GM18909 (cell line): Measurements from ENCODE around the gene ADORA2B.
"Not testable (repeated sequence)": the region's sequence is repeated elsewhere in the genome, so short reads cannot be mapped to it uniquely, and the experiment has no call there.

Source experiments
- ATAC-seq: cut with Tn5 transposase; IDR thresholded peaks from one replicate; pipeline ENCODE4 v1.9.1; 2021; ENCODE audit warnings: mild to moderate bottlenecking; ENCODE audit not compliant: unreplicated experiment, poor library complexity

ADORA2B gene

DNA sequence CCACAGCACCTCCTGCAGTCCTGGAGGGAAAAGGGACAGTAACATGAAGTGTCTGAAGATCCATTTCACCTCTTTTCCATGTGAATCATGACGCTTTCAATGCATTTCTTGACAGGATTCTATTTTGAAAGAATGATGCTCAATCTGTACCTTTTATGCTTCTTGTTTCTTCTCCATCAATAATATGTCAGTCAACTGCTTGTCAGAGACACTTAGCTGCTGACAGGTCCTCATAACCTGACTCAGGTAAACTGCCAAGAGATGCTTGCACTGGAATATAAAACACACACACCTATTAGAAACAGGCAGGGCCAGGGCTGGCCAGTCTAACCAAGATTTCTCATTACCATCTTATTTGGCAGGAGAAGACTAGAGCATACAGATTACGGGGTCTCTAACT lies 33.0 kb downstream of the ADORA2B start:
- ATAC-seq: no peak

DNA sequence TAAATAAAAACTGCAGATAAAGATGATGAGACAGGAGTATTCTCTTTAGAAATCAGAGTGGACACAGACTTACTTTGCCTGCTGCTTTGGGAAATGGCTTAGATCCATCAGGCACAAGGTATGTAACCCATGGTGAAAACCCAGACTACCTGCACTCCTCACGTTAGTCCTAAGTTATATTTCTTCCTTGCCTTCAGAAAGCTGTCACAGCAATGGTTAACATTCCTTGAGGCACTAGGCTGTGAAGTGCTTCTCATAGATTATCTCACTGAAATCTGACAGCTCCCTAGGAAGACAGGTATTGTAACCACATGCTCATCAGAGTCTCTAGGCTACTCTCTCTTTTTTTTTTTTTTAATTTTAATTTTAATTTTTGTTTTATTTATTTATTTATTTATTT lies 33.7 kb downstream of the ADORA2B start:
- no peak for ATAC-seq

DNA sequence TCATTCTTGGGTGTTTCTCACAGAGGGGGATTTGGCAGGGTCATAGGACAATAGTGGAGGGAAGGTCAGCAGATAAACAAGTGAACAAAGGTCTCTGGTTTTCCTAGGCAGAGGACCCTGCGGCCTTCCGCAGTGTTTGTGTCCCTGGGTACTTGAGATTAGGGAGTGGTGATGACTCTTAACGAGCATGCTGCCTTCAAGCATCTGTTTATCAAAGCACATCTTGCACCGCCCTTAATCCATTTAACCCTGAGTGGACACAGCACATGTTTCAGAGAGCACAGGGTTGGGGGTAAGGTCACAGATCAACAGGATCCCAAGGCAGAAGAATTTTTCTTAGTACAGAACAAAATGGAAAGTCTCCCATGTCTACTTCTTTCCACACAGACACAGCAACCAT lies 34.1 kb downstream of the ADORA2B start:
- not testable (repeated sequence) for ATAC-seq

DNA sequence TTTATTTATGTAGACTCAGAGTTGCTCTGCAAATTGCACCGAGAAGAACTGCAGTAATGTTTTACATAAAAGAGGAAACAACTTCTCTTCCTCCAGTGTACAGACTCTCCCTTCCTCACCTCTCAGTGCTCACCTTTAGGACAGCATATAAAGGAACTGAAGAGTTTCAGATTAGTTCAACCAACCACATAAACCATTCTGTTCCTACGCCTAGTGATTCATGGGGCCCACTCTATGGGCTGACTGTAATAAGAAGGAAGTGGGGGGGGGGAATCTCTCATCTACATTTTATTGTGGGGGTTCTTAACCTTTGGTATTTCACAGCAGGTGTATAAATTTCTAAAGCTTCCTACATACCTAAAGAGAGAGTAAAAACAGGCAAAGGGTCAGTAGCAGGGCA lies 36.3 kb downstream of the ADORA2B start:
- ATAC-seq: peak; percentile 76

DNA sequence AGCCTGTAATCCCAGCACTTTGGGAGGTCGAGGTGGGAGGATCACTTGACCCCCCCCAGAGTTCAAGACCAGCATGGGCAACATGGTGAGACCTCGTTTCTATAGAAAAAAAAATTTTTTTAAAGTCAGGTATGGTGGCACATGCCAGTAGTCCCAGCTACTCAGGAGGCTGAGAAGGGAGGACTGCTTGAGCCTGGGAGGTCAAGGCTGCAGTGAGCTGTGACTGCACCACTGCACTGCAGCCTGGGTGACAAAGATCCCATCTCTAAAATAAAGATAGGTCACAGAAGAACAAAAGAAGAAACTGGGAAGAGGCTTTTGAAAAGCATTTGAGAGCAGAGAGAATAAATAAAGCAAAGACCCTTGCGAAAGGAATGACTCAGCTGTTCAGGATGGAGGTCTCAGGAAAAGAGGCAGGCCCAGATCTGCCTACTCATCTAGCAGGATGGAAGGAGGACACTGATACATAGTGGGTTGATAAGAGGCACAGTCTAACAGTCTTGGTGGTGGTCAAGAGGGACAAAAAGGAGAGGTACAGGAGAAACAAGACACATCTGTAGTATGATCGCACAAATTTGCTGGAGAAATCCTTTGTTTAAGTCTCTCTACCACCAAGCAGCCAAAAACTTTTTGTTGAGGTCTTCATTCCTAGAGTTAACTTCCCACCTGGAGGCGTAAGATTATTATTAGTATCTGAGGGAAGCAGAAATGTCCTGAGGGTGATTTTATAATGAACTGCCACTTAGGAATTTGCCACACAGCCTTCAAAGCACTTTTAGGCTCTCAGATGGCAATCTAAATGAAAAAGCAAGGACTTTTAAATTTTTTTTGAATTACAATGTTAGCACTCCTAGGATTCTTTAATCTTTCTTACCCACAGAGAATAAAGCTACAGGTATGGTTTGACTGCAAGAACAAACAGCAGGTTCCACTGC lies 37.0 kb downstream of the ADORA2B start:
- no peak for ATAC-seq

DNA sequence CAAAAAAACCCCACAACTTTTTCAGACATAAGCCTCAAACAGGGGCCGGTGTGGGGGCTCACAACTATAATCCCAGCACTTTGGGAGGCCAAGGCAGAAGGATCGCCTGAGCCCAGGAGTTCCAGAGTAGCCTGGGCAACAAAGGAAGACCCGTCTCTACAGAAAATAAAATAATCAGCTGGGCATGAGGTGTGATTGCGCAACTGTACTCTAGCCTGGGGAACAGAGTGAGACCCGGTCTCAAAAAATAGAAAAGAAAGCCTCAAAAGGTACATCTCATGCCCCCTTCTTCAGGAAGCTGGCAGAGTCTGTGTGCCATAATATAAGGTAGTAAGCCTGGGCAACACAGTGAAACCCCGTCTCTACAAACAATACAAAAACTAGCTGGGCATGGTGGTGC lies 51.4 kb downstream of the ADORA2B start:
- ATAC-seq: no peak

DNA sequence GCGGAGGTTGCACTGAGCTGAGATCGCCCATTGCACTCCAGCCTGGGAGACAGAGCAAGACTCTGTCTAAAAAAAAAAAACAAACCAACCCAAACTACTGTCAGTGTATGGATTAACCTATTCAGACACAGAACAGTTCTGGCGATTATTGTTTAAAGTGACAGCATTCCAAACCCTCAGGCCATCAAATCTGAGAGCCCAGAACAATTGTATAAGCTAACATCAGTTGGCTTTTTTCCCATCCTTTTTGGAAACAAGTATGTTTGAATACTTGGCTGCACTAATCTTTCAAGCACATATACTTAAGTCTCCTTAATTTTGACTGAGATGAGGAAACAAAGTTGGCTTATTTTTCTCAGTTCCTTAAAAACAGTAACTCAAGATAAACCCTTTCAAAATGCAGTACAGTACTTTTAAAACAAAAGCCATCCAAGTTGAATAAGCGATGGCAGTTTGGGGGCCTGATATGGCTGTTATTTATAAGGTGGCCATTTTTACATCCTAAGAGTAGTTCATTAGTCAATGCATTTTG lies 53.2 kb downstream of the ADORA2B start:
- no peak for ATAC-seq

DNA sequence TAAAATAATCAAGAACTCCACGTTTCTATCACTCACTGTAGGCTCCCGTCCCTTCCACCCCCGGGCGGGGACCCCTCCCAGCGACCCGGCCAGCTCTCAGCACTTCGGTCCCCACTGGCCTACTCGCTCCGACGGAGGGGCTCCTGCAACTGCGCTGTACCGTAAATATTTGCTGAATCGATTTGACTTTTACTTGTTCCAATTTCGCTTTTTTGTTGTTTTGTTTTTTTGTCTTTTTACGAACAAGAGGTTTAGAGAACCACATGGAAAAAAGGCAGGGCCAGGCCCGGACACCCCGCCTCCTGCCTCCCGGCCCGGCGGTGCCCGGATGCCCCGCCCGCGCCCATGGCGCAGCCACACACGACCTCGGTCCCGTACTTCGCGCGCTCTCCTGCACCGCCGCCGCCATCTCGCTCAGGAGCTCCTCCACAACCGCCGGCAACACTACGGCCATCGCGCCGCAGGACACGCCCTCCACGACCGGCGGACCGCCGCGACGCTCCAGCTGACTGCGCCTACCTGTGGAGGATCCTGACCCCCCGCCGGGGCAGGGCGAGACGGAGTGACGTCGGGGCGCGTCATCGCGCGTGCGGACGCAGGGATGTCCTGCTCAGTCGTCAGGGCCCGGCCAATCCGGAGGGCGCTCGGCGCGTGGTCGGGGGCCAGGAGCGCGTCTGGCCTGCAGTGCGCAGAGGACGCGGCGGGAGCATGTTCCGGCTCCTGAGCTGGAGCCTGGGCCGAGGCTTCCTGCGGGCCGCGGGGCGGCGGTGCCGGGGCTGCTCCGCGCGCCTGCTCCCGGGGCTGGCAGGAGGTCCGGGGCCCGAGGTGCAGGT lies 54.4 kb downstream of the ADORA2B start, which contains the start of the genes TTC19 and ZSWIM7:
Gene TTC19, plus strand, starts transcription at position 684 of the 833 bp plus-strand sequence. Its CDS starts 25 bp downstream, at position 709.
Gene ZSWIM7, minus strand, starts transcription at position 564 of the 833 bp plus-strand sequence. Its CDS starts 110 bp downstream, at position 454.
- peak; percentile 95 for ATAC-seq

DNA sequence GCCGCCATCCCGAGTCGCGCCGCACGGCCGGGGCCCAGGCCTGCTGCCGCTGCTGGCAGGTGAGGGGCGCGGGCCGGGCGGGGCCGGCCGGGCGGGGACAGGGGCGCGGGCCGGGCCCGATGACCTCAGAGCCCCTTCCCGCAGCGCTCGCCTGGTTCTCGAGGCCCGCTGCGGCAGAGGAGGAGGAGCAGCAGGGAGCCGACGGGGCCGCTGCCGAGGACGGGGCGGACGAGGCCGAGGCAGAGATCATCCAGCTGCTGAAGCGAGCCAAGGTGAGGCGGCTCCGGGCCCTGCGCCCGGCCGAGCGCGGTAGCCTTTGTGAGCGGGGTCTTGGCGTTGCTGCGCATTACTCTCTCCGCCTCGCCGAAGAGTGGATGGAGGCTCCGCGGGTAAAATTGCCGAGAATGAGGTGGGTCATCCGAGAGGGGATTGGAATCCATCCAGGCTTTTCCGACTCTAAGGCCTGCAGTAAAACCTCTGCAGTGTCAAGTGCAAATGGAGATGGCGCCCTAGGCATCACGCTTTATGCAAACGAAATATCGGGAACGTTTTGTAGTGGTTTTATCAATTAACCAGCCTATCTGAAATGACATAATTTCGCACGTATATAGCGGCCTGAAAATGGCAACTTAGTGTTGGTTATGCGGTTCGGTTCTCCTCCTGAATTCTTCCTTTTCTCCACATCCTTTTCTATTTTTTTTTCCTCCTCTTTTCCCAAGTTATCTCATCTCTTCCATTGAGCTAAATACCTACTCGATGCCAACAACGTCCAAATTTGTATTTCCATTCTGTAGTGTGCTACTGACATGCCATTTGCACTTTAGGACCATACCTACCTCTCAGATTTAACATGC lies 55.3 kb downstream of the ADORA2B start:
- peak; percentile 46 for ATAC-seq

DNA sequence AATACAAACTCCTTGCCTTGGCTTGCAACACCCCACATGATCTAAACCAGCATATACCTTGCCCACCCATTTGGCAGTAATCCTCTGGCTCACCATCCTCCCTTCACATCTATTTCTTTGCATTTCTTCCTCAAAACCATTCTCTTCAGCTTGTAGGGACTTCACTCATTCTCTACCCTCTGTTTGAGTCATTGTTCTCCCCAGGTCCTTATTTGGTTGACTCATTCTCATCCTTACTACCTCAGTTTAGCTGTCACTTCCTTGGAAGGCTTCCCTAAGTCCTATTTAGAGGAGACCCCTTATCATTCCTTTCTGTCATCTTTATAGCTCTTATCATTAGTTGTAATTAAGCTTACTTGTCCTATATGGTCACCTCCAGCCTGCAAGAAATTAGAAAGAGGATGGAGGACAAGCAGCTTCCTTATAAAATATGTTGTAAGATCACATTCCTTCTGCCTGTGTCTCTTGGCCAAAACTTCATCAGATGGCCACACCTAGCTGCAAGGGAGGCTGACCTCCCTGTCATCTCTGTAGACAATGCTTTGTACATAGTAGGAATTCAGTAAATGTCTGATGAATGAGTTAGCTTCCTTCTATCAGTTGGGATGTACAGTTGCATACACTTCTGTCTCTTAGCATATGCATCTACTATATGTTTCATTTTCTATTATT lies 56.4 kb downstream of the ADORA2B start:
- no peak for ATAC-seq

DNA sequence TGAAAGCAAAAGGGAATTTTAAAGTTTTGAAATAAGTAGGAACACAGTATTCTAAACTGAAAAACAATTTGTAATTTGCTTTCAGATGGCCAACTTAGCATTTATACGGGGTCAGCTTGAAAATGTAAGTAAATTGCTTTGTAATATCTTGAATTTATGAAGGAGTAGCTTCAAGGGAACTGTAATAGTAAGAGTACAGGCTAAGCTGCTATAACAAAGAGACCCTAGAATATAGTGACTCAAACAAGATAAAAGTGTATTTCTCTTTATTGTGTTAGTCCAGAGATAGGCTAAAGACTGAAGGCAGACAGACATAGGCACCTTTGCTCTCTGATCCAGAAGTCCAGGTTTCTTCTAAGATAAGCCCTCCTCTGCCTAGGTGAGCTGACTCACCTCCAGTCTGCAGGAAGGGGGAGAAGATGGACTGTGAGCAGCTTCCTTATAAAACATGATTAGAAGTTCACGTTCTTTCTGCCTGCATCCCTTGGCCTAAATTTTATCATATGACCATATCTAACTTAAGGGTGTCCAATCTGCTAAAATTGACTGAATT lies 57.9 kb downstream of the ADORA2B start:
- no peak for ATAC-seq

DNA sequence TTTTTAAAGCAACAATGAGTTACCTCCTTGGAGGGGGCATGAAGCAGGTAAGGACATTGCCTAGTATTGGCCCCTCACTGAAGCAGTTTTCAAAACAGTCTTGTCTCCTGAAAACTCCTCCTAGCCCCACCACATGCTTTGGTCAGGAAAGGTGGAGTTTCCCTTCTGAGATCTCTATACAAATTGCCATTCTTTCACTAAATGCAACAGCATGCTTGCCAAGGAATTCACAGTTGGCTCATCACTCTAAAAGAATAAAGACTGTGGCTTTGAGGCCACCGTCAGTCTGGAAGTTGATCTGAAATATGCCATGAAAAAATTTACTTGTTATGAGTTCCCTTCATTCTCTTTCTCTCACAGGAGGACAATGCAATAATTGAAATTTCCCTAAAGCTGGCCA lies 58.9 kb downstream of the ADORA2B start:
- no peak for ATAC-seq

DNA sequence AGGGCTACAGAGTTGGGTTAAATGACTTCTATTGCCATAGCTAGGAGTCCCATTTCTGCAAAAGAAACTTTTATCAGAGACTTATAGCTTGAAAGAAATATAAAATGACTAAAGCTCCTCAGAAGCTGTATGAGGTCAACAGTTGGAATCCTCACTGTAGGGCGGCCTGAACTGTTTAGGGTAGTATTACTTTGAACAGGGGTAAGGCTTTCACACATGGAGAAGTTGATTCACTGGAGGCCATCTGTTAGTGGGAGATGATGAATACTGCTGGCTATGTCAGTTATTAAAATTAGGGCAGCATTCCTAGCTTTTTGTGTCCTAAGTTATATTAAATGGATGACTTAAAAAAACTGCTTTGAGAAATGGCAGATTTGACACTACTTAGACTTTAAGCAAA lies 60.7 kb downstream of the ADORA2B start:
- ATAC-seq: no peak

DNA sequence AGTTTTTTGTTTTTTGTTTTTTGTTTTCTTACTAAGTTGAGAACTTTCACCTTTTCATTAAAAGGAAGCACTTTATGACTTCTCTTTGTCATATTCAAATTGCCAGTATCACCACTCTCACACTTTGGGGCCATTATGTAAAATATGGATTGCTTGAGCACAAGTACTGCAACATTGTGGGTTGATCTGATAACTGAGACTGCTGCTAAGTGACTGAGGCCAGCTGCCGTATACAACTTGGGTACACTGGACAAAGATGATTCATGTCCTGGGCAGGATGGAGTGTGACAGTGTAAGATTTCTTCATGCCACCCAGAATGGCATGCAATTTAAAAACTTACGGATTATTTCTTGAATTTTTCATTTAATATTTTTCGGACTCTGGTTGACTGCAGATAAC lies 62.5 kb downstream of the ADORA2B start:
- no peak for ATAC-seq

DNA sequence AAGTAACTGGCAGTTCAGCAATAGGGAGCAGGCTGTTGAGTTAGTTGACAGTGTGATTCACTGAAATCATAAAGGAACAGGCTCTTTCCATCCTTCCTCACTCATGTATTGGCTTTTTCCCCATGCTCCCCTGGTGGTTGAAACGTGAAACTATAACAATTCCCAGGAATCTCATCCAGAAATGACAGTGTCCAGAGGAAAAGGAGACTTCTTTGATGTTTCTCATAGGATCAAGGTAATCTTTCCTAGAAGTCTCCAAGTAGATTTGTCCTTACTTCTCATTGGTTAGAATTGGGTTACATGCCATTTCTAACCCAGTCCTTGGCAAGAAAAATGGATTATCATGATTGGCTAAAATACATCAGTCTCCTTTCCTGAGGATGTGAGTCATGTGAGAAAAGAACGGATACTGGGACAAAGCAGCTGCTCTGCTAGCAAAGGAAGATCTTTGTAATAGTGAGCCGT lies 69.0 kb downstream of the ADORA2B start:
- ATAC-seq: no peak

DNA sequence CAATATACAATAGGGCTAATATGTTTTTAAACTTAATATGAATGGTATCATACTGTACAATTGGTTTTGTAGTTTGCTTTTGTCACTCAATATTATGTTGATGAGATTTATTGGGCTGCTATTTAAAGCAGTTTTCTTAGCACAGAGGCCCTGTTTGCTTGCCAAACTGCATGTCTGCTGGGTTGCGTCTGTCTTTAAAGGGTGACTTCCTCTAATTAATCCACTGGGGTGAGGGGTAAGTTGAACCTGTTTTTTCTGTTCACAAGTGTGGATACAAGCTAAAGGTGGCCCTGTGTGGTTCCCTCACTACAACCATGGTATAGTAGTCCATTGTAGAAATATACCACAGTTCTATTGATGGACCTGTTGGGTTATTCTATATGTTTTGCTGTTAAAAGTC lies 74.4 kb downstream of the ADORA2B start:
- no peak for ATAC-seq

DNA sequence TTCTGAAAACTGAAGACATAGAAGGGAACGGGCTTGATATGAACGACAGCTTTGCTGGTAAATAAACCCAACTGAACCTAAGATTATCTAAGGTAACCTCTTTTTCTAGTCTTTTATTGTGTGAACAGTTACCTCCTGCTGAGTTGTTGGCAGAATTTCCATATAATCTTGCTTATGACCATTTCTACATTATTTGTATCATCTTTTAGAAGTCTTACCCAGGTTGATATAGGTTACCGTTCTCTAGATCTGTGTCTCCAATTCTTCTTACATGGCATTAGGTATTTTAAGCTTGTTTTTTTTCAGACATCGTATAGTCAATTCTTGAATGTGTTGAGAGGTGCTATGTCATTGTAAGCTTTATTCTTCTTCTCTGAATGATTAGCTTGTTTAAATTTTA lies 79.0 kb downstream of the ADORA2B start:
- no peak for ATAC-seq

DNA sequence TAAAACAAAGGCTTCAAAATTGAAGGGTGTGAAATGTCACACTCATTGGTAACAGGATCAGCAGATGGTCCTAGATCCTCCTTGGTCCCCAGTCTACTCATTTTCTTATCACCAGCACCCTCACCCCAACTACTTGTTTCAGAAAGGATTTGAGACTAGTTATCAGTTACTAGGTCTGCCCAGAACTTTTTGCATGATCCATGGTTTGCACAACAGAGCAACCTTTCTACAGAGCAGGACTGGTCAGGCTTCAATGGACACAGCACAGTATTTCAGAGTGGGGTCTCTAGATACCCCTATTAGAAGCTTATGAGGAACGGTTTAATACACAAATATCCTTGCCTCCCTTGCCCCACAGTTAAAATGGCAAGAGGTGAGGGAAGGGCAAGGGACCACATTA lies 80.3 kb downstream of the ADORA2B start:
- no peak for ATAC-seq
